OCI-M2 (cell line): ENCODE data around the gene NAV1.
"Not testable (repeated sequence)": the region's sequence is repeated elsewhere in the genome, so short reads cannot be mapped to it uniquely, and the experiment has no call there.

Source experiments
- DNase-seq: peaks from one replicate; lab custom pipeline; 2025; ENCODE audit not compliant: unreplicated experiment; lab: John Stamatoyannopoulos, UW

NAV1 gene

GRCh38 chr1:201562659-201563405 is 23.9 kb downstream of the NAV1 start:
- DNase-seq = no peak

- DNase-seq = no peak
These were observed 24.5 kb downstream of the NAV1 start for GRCh38 chr1:201563406-201563780.

GRCh38 chr1:201563941-201564340 is 25.0 kb downstream of the NAV1 start:
- DNase-seq = no peak

GRCh38 chr1:201565024-201565730 is 26.2 kb downstream of the NAV1 start:
- no peak for DNase-seq

- no peak for DNase-seq
These were observed 27.0 kb downstream of the NAV1 start for GRCh38 chr1:201565771-201566528.

GRCh38 chr1:201566529-201566823 is 27.5 kb downstream of the NAV1 start:
- no peak for DNase-seq

- DNase-seq = no peak
These were observed 28.2 kb downstream of the NAV1 start for GRCh38 chr1:201566933-201567801.

- DNase-seq = no peak
These were observed 29.3 kb downstream of the NAV1 start for GRCh38 chr1:201568265-201568664.

GRCh38 chr1:201568859-201569294 is 29.9 kb downstream of the NAV1 start:
- DNase-seq = no peak

- DNase-seq = no peak
These were observed 31.4 kb downstream of the NAV1 start for GRCh38 chr1:201570181-201570885.

- no peak for DNase-seq
These were observed 32.1 kb downstream of the NAV1 start for GRCh38 chr1:201570886-201571624.

- DNase-seq = no peak
These were observed 34.1 kb downstream of the NAV1 start for GRCh38 chr1:201573030-201573429.

GRCh38 chr1:201573923-201574322 is 35.0 kb downstream of the NAV1 start:
- no peak for DNase-seq

- no peak for DNase-seq
These were observed 37.0 kb downstream of the NAV1 start for GRCh38 chr1:201575912-201576311.

GRCh38 chr1:201576914-201577313 is 38.0 kb downstream of the NAV1 start:
- no peak for DNase-seq

GRCh38 chr1:201578008-201578888 is 39.3 kb downstream of the NAV1 start:
- DNase-seq = no peak

- not testable (repeated sequence) for DNase-seq
These were observed 42.4 kb downstream of the NAV1 start for GRCh38 chr1:201581371-201581770.

GRCh38 chr1:201582705-201583442 is 43.9 kb downstream of the NAV1 start:
- no peak for DNase-seq
